Astrocyte (in vitro differentiated cells and primary cell): ENCODE measurements around the gene PFKFB1.

Experiments used
- CTCF ChIP-seq: IDR thresholded peaks from 2 replicates; pipeline ENCODE4 v1.5.1; 2011; ENCODE audit warnings: low read depth, mild to moderate bottlenecking, inconsistent platforms, low read length, moderate library complexity; ENCODE audit not compliant: insufficient read depth
- EZH2 ChIP-seq: IDR thresholded peaks from 2 replicates; pipeline ENCODE4 v1.6.1; 2012; ENCODE audit warnings: mild to moderate bottlenecking, low read length, inconsistent platforms; ENCODE audit not compliant: insufficient read depth

- TF ChIP-seq CTCF (no peak), EZH2 (no peak)
Measured at GRCh38 chrX:54922547-54922946, 71.4 kb downstream of the PFKFB1 start.
